Eye (tissue), 1 donor: Measurements from ENCODE around the gene RGS17.
"Not testable (repeated sequence)": the region's sequence is repeated elsewhere in the genome, so short reads cannot be mapped to it uniquely, and the experiment has no call there.

Source experiments
- DNase-seq: peaks from one replicate; pipeline ENCODE4 v3.0.0-alpha.2; 2015

The RGS17 gene

GRCh38 chr6:152981989-152982903, 148.8 kb downstream of the RGS17 start:
- peak; percentile 35 for DNase-seq

DNA sequence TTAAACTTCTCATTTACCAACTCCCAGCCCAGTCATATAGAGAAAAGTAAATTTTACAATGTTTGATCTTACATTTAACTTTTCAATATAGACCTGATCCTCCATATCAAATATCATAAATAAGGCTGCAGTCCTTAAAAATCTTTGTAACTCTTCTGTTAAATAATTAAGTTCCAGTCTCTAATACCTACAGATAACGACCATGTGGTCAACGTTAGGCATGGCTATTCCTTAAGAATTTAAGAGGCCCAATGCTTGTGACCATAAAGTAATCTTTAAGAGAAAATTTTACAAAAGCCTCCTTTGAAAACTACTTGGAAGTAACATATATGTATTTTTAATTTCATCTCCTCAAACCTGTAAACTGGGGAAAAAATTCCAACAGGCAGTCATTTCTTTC, 149.9 kb downstream of the RGS17 start:
- no peak for DNase-seq

GRCh38 chr6:152980656-152981055, 150.4 kb downstream of the RGS17 start:
- no peak for DNase-seq

DNA sequence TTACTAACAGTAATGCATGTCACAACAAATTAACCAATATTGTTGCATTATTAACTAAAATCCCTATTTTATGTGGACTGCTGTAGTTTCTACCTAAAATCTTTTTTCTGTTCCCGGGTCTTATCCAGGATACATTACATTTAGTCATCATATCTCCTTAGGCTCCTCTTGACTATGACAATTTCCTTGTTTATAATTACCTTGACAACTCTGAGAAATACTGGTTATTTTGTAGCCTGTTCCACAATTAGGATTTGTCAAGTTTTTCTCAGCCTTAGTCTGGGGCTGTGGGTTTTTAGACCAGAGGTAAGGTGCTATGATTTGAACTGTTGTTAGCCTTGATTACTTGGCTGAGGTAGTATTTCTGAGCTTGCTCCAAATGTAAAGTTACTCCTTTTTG, 152.0 kb downstream of the RGS17 start:
- DNase-seq = no peak

DNA sequence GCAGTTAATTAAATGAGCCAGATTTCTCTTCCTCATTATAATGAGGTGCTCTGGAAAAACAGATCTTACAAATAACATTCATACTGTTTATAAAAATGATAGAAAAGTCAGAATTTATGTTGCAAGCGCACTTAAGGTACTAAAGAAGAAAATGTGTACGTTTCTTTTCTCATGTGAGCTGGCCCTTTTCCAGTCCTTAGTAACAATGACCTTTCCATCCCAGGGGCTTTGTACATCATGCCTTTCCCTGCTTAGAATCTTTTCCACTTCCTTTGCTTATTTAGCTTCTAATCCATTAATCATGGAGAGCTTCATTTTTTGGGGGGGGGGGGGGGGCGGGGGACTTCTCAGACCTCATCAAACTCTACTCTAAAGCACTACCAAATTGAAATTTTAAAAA, 153.0 kb downstream of the RGS17 start:
- DNase-seq = no peak

- DNase-seq = no peak
These were observed 153.5 kb downstream of the RGS17 start for GRCh38 chr6:152977556-152977955.

DNA sequence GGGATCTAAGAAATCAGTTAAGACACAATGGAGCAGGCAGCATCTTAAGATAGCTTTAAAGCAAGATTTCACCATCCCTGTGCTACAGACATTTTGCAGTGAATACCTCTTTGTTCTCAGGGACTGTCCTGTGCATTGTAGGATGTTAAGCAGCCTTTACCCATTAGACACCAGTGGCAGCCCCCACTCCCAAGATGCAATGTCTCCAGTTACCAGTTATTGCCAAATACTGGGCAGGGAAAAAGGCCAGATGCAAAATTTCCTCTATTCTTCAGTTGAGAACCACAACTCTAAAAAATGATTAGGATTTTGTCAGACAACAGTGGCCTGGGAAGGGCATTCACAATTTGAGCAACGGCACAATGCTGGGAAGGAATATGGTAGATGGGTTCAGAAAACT, 154.3 kb downstream of the RGS17 start:
- DNase-seq = no peak

- no peak for DNase-seq
These were observed 155.7 kb downstream of the RGS17 start for GRCh38 chr6:152975204-152975915.

DNA sequence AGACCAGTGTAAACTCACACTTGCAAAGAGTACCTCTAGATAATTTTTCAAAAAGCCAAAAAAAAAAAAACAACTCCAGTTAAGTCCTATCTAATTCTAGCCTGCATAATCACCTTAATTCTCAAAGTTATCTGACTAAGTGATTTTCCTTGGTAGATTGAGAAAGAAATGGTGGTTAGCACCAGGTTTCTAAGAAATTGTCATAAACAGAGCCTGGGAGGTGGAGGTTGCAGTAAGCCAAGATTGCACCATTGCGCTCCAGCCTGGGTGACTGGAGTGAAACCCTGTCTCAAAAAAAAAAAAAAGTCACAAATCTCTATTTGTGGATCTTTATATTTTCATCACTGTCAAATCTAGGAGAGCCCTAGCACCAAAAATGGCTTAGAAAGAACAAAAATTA, 157.2 kb downstream of the RGS17 start:
- DNase-seq = no peak

DNA sequence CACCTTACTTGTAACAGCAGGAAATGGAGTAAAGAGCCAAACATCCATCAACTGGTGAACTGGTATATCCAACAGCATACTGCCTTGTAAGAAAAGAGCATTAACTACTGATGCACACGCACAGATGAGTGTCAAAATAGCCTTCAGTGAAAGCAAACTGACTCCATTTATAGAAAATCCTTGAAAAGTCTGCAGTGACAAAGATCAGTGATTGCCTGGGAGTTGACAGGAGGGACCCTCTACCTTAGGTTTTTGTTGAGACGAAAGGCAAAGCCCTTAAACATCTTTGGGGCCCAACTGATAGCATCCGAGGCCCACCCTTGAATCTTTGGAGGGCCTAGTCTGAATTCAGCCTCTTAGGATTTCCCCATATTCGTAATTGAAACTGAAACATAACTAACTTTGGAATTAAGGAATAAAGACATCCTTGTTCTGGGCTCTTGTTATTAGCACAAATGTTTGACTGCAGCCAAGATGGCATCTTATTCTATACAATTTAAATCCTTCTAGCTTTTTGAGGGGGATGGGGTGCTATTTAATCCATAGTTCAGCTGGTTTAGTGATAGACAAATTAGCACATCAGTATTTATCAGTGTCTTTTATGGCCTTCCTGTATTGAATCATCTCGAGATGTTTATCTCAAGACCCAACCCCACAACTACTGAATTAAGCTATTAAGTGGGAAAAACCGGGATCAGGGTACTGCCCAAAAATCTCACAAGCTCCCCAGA, 161.2 kb downstream of the RGS17 start:
- DNase-seq = no peak

DNA sequence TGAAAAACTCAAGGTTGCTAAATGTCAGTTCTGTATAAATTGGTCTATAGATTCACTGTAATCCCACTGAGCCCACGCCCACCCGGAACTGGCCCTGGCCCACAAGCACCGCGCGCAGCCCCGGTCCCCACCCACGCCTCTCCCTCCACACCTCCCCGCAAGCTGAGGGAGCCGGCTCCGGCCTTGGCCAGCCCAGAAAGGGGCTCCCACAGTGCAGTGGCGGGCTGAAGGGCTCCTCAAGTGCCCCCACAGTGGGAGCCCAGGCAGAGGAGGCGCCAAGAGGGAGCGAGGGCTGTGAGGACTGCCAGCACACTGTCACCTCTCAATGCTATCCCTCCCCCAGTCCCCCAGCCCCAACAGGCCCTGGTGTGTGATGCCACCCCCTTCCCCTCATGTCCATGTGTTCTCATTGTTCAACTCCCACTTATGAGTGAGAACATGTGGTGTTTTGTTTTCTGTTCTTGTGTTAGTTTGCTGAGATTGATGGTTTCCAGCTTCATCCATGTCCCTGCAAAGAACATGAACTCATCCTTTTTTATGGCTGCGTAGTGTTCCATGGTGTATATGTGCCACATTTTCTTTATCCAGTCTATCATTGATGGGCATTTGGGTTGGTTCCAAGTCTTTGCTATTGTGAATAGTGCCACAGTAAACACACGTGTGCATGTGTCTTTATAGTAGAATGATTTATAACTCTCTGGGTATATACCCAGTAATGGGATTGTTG, 164.8 kb downstream of the RGS17 start:
- DNase-seq = not testable (repeated sequence)

- DNase-seq = no peak
These were observed 171.7 kb downstream of the RGS17 start for GRCh38 chr6:152959333-152959732.

DNA sequence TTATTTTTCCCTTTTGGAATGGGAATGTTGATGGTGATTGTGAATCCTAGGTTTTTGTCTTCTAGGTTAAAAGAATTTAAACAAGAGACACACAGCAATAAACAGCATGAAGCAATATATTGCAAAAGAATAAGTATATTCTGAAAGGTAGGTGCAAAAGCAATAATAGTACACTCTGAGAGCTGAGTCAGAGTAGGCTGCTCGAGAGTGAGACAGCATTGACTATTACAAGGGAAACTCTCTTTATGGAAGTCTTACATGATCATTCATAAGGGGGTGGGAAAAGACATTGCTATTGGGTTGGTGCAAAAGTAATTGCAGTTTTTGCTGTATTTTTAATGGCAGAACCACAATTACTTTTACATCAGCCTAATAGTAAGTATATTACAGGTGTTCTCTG, 173.3 kb downstream of the RGS17 start:
- no peak for DNase-seq
